Spinal cord (tissue), 10 donors: ENCODE measurements around the gene CCDC71. TPM values are rescaled to one million over a fixed set of nuclear protein-coding genes. Genes with fewer than 3 reads are reported as not detected.

Experiments
- DNase-seq, 6 donors: peaks; one replicate each; pipeline versions ENCODE4 v3.0.0 to v3.0.0-alpha.2; 2013 to 2015; ENCODE audit warnings: low spot score in 6 of 6, low read depth in 4 of 6
- H3K27ac ChIP-seq: one replicate; pipeline ENCODE4 v1.5.1; 2013; ENCODE audit warnings: low read depth, low read length, control low read depth
- H3K27me3 ChIP-seq: one replicate; pipeline ENCODE4 v1.6.1; 2013; ENCODE audit warnings: low read length; ENCODE audit not compliant: control insufficient read depth, insufficient read depth
- H3K36me3 ChIP-seq: one replicate; pipeline ENCODE4 v1.6.1; 2013; ENCODE audit warnings: low read length; ENCODE audit not compliant: control insufficient read depth, insufficient read depth
- H3K4me1 ChIP-seq: one replicate; pipeline ENCODE4 v1.6.1; 2013; ENCODE audit warnings: low read length; ENCODE audit not compliant: control insufficient read depth, insufficient read depth
- H3K4me3 ChIP-seq: one replicate; pipeline ENCODE4 v1.5.1; 2013; ENCODE audit warnings: low read depth, low read length, control low read depth
- H3K9me3 ChIP-seq: one replicate; pipeline ENCODE4 v1.6.1; 2013; ENCODE audit warnings: low read length; ENCODE audit not compliant: control insufficient read depth, insufficient read depth
- WGBS: methylation state at CpG from one replicate; pipeline ENCODE4 v1.1.5; 2013; ENCODE audit warnings: missing lambda C conversion rate; ENCODE audit not compliant: insufficient coverage; 5-methylcytosine and 5-hydroxymethylcytosine counted together
- polyA plus RNA-seq, 2 donors: library from polyadenylated mRNA; unstranded; fragments of 120-200 nt; gene quantifications; one replicate each; pipeline ENCODE4 v1.2.1, GENCODE V29; 2013; ENCODE audit not compliant: insufficient read length in 2 of 2
- total RNA-seq, 2 donors: library from RNA; depleted of rRNA in 1 of 2; stranded (reverse); fragments of 120-200 nt in 1 of 2; fragments of >200 nt in 1 of 2; gene quantifications; one replicate each; pipeline versions ENCODE4 v1.2.3 to v1.2.4, GENCODE V29; 2013 to 2014
- donor health status: healthy.

CCDC71 gene
- total and polyA plus RNA-seq, 4 donors: 9.7 to 23.1 (median 18.6) TPM

DNA sequence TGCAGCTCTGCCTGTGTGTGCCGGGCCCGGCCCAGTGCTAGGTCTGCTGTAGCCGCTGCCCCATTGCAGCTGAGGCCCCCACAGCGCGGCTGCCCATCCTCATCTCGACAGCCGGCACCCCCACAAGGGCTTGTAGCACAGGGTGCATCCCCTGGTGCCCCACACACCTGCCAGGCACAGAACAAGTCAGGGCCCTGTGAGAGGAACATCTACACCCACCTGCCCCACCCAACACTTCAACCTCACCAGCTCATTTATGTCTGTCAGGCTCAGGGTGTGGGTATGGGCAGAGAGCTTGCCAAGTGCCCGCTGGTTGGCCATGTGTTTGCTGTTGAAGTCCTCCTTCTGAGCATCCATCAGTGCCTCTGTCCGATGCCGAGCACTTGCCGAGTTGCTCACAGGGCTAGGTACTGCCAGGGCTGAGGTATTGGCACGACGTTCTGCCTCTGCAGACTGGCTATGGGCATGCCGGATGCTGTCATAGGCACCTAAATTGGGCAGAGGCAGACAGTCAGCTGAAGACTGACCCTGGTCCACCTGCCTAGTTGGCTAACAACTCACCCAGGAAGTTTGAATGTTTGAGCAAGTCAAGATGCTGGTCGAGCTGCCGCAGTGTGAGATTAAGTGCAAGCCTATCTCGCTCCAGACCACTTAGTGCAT is 43.1 kb downstream of the CCDC71 start:
- H3K9me3 ChIP-seq: no peaks in the 10 kb centered on the region
- no peak overlapping the region for H3K4me3 ChIP-seq
- 95% methylated on average over 17 of the region's 17 CpGs for WGBS
- DNase-seq: no peak
- no peak overlapping the region for H3K27ac ChIP-seq
- H3K4me1 ChIP-seq: peaks cover 23% of the 10 kb centered on the region
- H3K36me3 ChIP-seq: peaks cover 71% of the 10 kb centered on the region
- H3K27me3 ChIP-seq: no peaks in the 10 kb centered on the region

DNA sequence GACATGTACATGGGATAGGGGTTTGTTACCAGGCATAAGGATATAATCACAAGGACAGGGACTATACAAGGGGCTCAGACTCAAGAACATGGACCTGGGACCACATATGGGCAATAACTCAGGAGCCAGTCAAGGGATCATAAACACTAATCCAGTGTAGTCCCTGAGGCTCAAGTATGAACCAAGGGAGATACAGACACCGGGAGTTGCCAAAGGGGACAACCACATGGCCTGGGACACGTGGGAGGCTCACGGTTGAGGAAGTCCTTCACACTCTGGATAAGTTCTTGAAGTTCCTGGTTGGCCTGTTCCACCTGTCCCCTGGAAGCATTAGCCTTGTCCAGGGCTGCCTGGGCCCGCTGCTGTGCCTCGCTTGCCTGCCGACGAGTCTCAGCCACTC is 43.7 kb downstream of the CCDC71 start:
- Histone ChIP-seq H3K4me1 (peaks cover 23% of the 10 kb centered on the region), H3K9me3 (no peaks in the 10 kb centered on the region), H3K27ac (no peak overlapping the region), H3K27me3 (no peaks in the 10 kb centered on the region), H3K4me3 (no peak overlapping the region), H3K36me3 (peaks cover 77% of the 10 kb centered on the region)
- no peak for DNase-seq
- WGBS: 98% methylated on average over 7 of the region's 7 CpGs

DNA sequence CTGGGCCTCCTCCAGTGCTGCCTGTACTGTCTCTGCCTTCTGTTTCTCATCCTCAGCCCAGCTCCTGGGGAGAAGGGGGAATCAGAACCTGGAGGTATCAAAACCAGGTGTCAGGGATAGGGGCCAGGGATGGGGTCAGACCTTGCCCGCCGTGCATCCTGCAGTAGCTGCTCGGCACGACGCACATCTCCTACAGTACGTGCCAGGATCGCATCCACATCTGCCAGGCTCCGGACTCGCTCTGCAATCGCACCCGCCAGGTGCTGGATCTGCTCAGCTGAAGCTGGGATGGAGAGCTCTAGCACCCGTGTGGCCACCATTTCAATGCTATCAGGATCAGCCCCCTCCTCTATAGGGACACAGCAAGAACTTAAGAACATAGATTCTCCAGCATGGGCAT is 44.1 kb downstream of the CCDC71 start:
- Histone ChIP-seq H3K27ac (no peak overlapping the region), H3K4me3 (no peak overlapping the region), H3K4me1 (peaks cover 23% of the 10 kb centered on the region), H3K27me3 (no peaks in the 10 kb centered on the region), H3K9me3 (no peaks in the 10 kb centered on the region), H3K36me3 (peaks cover 80% of the 10 kb centered on the region)
- DNase-seq: no peak
- WGBS: 96% methylated on average over 12 of the region's 12 CpGs

GRCh38 chr3:49121132-49121736 is 44.9 kb downstream of the CCDC71 start:
- Histone ChIP-seq H3K36me3 (peaks cover 84% of the 10 kb centered on the region), H3K4me3 (peak overlapping the region; percentile 93), H3K9me3 (no peaks in the 10 kb centered on the region), H3K4me1 (peaks cover 23% of the 10 kb centered on the region), H3K27ac (peak overlapping the region; percentile 92), H3K27me3 (no peaks in the 10 kb centered on the region)
- no peak for DNase-seq
- 82% methylated on average over 10 of the region's 17 CpGs for WGBS

GRCh38 chr3:49120438-49121131 is 45.5 kb downstream of the CCDC71 start, which contains the start of gene USP19:
Gene USP19, minus strand, starts transcription at chr3:49120823. Its CDS starts 1,678 bp downstream, at chr3:49119145.
- Histone ChIP-seq H3K9me3 (no peaks in the 10 kb centered on the region), H3K4me1 (peaks cover 23% of the 10 kb centered on the region), H3K27me3 (no peaks in the 10 kb centered on the region), H3K27ac (peak within 1 kb of the TSS; percentile 92), H3K4me3 (peak within 1 kb of the TSS; percentile 93), H3K36me3 (peaks cover 84% of the 10 kb centered on the region)
- WGBS: under 1% methylated on average over 70 of the region's 70 CpGs
- peak; percentile 82 to 98 (median 88) for DNase-seq

GRCh38 chr3:49120096-49120437 is 46.1 kb downstream of the CCDC71 start:
- Histone ChIP-seq H3K4me1 (peaks cover 23% of the 10 kb centered on the region), H3K27me3 (no peaks in the 10 kb centered on the region), H3K27ac (peak overlapping the region; percentile 92), H3K9me3 (no peaks in the 10 kb centered on the region), H3K36me3 (peaks cover 85% of the 10 kb centered on the region), H3K4me3 (peak overlapping the region; percentile 93)
- DNase-seq: no peak
- WGBS: 2% methylated on average over 9 of the region's 9 CpGs

DNA sequence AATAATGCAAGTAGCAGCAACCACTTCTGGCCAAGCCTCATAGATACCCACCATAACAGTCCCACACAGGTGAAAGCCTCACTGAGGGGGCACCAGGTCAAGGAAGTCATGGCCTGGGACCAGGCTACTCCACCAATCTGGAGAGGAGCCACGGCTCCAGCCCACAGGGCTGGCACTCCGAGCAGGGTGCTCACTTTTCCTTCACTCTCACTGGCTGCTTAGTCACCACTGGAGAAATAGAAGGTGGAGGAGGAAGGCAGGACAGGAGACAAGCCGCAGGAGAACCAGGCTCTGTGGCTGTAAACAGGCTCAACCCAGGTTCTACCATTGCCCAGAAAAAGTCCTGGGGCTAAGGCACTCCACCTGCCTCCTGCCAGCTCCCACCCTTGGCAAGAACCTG is 46.7 kb downstream of the CCDC71 start:
- no peak for DNase-seq
- no peaks in the 10 kb centered on the region for H3K27me3 ChIP-seq
- H3K36me3 ChIP-seq: peaks cover 85% of the 10 kb centered on the region
- no peaks in the 10 kb centered on the region for H3K9me3 ChIP-seq
- peak overlapping the region; percentile 93 for H3K4me3 ChIP-seq
- peaks cover 23% of the 10 kb centered on the region for H3K4me1 ChIP-seq
- WGBS: 94% methylated on average over 3 of the region's 3 CpGs
- H3K27ac ChIP-seq: no peak overlapping the region

GRCh38 chr3:49119036-49119435 is 47.1 kb downstream of the CCDC71 start:
- 86% methylated on average over 10 of the region's 10 CpGs for WGBS
- Histone ChIP-seq H3K9me3 (no peaks in the 10 kb centered on the region), H3K4me1 (peaks cover 23% of the 10 kb centered on the region), H3K27me3 (no peaks in the 10 kb centered on the region), H3K27ac (no peak overlapping the region), H3K4me3 (no peak overlapping the region), H3K36me3 (peaks cover 85% of the 10 kb centered on the region)
- DNase-seq: no peak
